A549 (cell line): Measurements from ENCODE around the gene CABP5. TPM values are rescaled to one million over a fixed set of nuclear protein-coding genes. Genes with fewer than 3 reads are reported as not detected.

Experiments used
- ATAC-seq, 2 experiments: fragments of 200-7000 bp in 1 of 2; fragments of >200 bp in 1 of 2; cut with Nextera tagmentation in 1 of 2; cut with Tn5 transposase in 1 of 2; 3 replicates each; pipeline versions ENCODE4 v1.8.0 to v1.9.1; 2018 to 2020; ENCODE audit warnings: mild to moderate bottlenecking in 1 of 2, moderate library complexity in 1 of 2
- CTCF ChIA-PET: fragments of 300-600 bp; sonication (Branson Sonifier 250); formaldehyde crosslinking; extraction: SDS; loops from one replicate; lab custom pipeline; 2021; ENCODE audit warnings: antibody characterized with exemption, inconsistent platforms; lab: Yijun Ruan, JAX
- POLR2A ChIA-PET: fragments of 350-600 bp; formaldehyde crosslinking; extraction: SDS; loops from one replicate; lab custom pipeline; 2021; ENCODE audit warnings: antibody characterized with exemption, inconsistent platforms; lab: Yijun Ruan, JAX
- DNase-seq, 2 experiments: peaks; one replicate each; pipeline versions ENCODE4 v3.0.0 to v3.0.0-alpha.2; 2011 to 2016; ENCODE audit warnings: low read depth in 1 of 2, low spot score in 1 of 2
- FAIRE-seq: peaks from 2 replicates; lab custom pipeline; 2011; peaks lifted over from hg19 to GRCh38; lab: Jason Lieb, UNC
- H3K27ac ChIP-seq, 2 experiments: fragments of >200 bp; sonication (Bioruptor Twin); formaldehyde crosslinking; 3 replicates each; pipeline ENCODE4 v1.5.1; 2016 to 2017
- H3K4me1 ChIP-seq: fragments of >200 bp; sonication (Bioruptor Twin); formaldehyde crosslinking; 3 replicates; pipeline ENCODE4 v1.6.1; 2016
- H3K4me2 ChIP-seq: fragments of >200 bp; sonication (Bioruptor Twin); formaldehyde crosslinking; 3 replicates; pipeline ENCODE4 v1.6.1; 2016
- H3K4me3 ChIP-seq: fragments of >200 bp; sonication (Bioruptor Twin); formaldehyde crosslinking; 3 replicates; pipeline ENCODE4 v1.5.1; 2016
- H3K9me3 ChIP-seq: fragments of >200 bp; sonication (Bioruptor Twin); formaldehyde crosslinking; 3 replicates; pipeline ENCODE4 v1.6.1; 2016
- BHLHE40 ChIP-seq: IDR thresholded peaks from 2 replicates; pipeline ENCODE4 v1.6.1; 2012; ENCODE audit warnings: low read depth, low read length, inconsistent platforms
- CBX2 ChIP-seq: fragments of 200-600 bp; sonication (generic); IDR thresholded peaks from 2 replicates; pipeline ENCODE4 v1.6.1; 2016; ENCODE audit warnings: low read depth, mild to moderate bottlenecking, borderline replicate concordance
- HOXA7 ChIP-seq: fragments of 250-450 bp; sonication (Bioruptor Pico); IDR thresholded peaks from 2 replicates; pipeline ENCODE4 v1.5.0; 2020; ENCODE audit warnings: mild to moderate bottlenecking, moderate library complexity
- HOXB13 ChIP-seq: fragments of 250-450 bp; sonication (Bioruptor Pico); IDR thresholded peaks from 2 replicates; pipeline ENCODE4 v1.5.0; 2020; ENCODE audit warnings: low read depth, mild to moderate bottlenecking, moderate library complexity
- HOXB5 ChIP-seq: fragments of 250-450 bp; sonication (Bioruptor Pico); IDR thresholded peaks from 2 replicates; pipeline ENCODE4 v1.5.0; 2020; ENCODE audit warnings: mild to moderate bottlenecking, moderate library complexity
- JUN ChIP-seq, 2 experiments: fragments of >200 bp; sonication (Bioruptor Twin); formaldehyde crosslinking; IDR thresholded peaks; 2 replicates in 1 of 2; 3 replicates in 1 of 2; pipeline ENCODE4 v1.6.1; 2016 to 2017
- JUNB ChIP-seq: fragments of >200 bp; sonication (Bioruptor Twin); formaldehyde crosslinking; IDR thresholded peaks from 2 replicates; pipeline ENCODE4 v1.6.1; 2016
- NPAS2 ChIP-seq: fragments of 250-450 bp; sonication (Bioruptor Pico); IDR thresholded peaks from 2 replicates; pipeline ENCODE4 v1.8.0; 2022; ENCODE audit warnings: mild to moderate bottlenecking, moderate library complexity, borderline replicate concordance
- PBX3 ChIP-seq: IDR thresholded peaks from 2 replicates; pipeline ENCODE4 v1.6.1; 2012
- RNF2 ChIP-seq: fragments of 200-600 bp; sonication (generic); IDR thresholded peaks from 2 replicates; pipeline ENCODE4 v1.6.1; 2016; ENCODE audit warnings: low read depth, mild to moderate bottlenecking, antibody characterized with exemption, moderate library complexity, borderline replicate concordance
- SMC3 ChIP-seq: fragments of >200 bp; sonication (Bioruptor Twin); formaldehyde crosslinking; IDR thresholded peaks from 3 replicates; pipeline ENCODE4 v1.6.1; 2018; ENCODE audit warnings: inconsistent platforms
- ZNF302 ChIP-seq: fragments of 250-450 bp; sonication (Bioruptor Pico); IDR thresholded peaks from 2 replicates; pipeline ENCODE4 v1.9.0; 2021; ENCODE audit warnings: inconsistent platforms, mild to moderate bottlenecking, moderate library complexity
- ZSCAN20 ChIP-seq: fragments of 250-450 bp; sonication (Bioruptor Pico); IDR thresholded peaks from 2 replicates; pipeline ENCODE4 v1.8.0; 2022; ENCODE audit warnings: mild to moderate bottlenecking, moderate library complexity
- WGBS: methylation state at CpG from one replicate; pipeline ENCODE4 v1.1.6; 2017; ENCODE audit errors: missing lambda C conversion rate; 5-methylcytosine and 5-hydroxymethylcytosine counted together
- polyA plus RNA-seq, 4 experiments: library from polyadenylated mRNA; depleted of rRNA in 3 of 4; stranded (reverse); fragments of >200 nt; fragmentation: RNase III in 1 of 4; extraction: RNeasy Plus Mini Kit Qiagen cat#74134 plus additional on column Dnase treatment in 1 of 4; gene quantifications; 2 replicates in 3 of 4; 3 replicates in 1 of 4; pipeline ENCODE4 v1.2.3, GENCODE V29; 2011 to 2017
- TF ChIP-seq, protein P1 (sequence below): fragments of 250-450 bp; sonication (Bioruptor Pico); IDR thresholded peaks from 2 replicates; pipeline ENCODE4 v1.5.0; 2020; ENCODE audit warnings: low read depth, mild to moderate bottlenecking, moderate library complexity
- TF ChIP-seq, protein P2 (sequence below): IDR thresholded peaks from 2 replicates; pipeline ENCODE4 v1.6.1; 2012
- TF ChIP-seq, protein P3 (sequence below): fragments of 450-650 bp; IDR thresholded peaks from 2 replicates; pipeline ENCODE4 v1.6.1; 2014; ENCODE audit warnings: antibody characterized with exemption
- TF ChIP-seq, protein P4 (sequence below): fragments of >200 bp; sonication (Bioruptor Twin); formaldehyde crosslinking; IDR thresholded peaks from 2 replicates; pipeline ENCODE4 v1.6.1; 2016
- TF ChIP-seq, protein P5 (sequence below): fragments of >200 bp; sonication (Bioruptor Twin); formaldehyde crosslinking; IDR thresholded peaks from 3 replicates; pipeline ENCODE4 v1.5.1; 2016

Gene CABP5
- polyA plus RNA-seq, 2 of the 4 experiments (the other 2 are of a cell fraction): not detected

DNA sequence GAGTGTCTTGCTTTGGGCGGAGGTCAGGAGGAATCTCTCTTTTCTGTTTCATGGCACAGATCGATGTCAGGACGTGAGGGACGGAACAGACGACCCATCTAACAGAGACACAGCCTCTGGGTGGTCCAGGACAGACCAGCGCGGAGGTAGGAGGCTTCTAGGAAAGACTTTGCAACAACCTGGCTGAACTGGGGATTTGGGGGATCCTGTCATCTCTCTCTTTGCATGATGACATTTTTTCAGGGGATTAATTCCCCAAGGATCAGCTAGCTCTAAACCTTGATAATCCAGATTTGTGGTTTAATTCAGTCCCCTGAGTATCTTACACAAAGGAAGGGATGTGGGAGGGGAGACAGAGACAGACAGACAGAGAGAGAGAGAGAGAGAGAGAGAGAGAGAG lies 14.4 kb downstream of the CABP5 start (continued):
- TF ChIP-seq, protein P1, sequence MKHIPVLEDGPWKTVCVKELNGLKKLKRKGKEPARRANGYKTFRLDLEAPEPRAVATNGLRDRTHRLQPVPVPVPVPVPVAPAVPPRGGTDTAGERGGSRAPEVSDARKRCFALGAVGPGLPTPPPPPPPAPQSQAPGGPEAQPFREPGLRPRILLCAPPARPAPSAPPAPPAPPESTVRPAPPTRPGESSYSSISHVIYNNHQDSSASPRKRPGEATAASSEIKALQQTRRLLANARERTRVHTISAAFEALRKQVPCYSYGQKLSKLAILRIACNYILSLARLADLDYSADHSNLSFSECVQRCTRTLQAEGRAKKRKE (CRISPR knock-in tag): no peak

DNA sequence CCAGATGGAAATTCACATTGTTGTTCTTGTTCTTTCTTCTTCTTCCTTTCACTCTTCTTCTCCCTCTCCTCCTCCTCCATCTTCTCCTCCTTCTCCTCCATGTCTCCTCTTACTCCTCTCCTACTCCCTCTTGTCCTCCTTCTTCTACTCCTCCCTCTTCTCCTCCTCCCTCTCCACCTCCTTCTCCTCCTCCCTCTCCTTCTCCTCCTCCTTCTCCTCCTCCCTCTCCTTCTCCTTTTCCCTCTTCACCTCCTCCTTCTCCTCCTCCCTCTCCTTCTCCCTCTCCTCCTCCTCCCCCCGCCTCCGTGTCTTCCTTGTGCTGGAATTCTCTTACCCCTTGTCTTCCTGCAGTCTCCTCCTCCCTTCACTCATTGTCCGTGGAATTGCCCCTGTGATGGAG lies 18.4 kb downstream of the CABP5 start:
- FAIRE-seq: no peak
- DNase-seq: no peak
- no peak for TF ChIP-seq JUN (IDR thresholded peaks at IDR 0.05)
- no peak for TF ChIP-seq HOXB5
- TF ChIP-seq RNF2: no peak
- no peak for TF ChIP-seq HOXA7 (CRISPR knock-in tag)
- TF ChIP-seq, protein P2, sequence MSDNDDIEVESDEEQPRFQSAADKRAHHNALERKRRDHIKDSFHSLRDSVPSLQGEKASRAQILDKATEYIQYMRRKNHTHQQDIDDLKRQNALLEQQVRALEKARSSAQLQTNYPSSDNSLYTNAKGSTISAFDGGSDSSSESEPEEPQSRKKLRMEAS: no peak
- TF ChIP-seq, all 56 proteins: peak for 0
- peaks cover 8% of the 10 kb centered on the region; the same call in 1 of the 3 replicates for H3K9me3 ChIP-seq
- ChIA-PET POLR2A (no interaction called here), CTCF (interaction anchor here (1.3 to 1.6 kb wide), 2 partner anchors 8 to 19 kb away, joined by 3 to 7 read pairs; no protein-coding TSS in a partner anchor)
- 14% methylated on average over 3 of the region's 3 CpGs for WGBS
- H3K4me1 ChIP-seq: no peaks in the 10 kb centered on the region
- no peak overlapping the region for H3K4me3 ChIP-seq
- no peak overlapping the region for H3K27ac ChIP-seq
- no peak for ATAC-seq
- no peak overlapping the region for H3K4me2 ChIP-seq

DNA sequence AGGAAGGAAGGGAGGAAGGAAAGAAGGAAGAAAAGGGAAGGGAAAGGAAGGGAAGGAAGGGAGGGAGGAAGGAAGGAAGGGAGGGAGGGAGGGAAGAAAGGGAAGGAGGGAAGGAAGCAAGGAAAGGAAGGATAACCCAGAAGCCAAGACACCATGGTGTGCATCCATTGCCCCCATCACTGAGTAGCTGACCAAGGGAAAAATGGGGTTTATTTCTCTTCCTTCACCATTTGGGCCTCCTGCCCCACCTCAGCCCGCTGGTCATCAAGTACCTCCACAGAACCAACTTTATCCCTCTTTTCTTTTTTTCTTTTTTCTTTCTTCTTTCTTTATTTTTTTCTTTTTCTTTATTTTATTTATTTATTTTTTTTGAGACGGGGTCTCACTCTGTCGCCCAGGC lies 20.4 kb downstream of the CABP5 start:
- TF ChIP-seq JUNB: no peak
- TF ChIP-seq, protein P3, sequence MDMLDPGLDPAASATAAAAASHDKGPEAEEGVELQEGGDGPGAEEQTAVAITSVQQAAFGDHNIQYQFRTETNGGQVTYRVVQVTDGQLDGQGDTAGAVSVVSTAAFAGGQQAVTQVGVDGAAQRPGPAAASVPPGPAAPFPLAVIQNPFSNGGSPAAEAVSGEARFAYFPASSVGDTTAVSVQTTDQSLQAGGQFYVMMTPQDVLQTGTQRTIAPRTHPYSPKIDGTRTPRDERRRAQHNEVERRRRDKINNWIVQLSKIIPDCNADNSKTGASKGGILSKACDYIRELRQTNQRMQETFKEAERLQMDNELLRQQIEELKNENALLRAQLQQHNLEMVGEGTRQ: no peak
- TF ChIP-seq HOXB5: no peak
- TF ChIP-seq HOXB13 (CRISPR knock-in tag): no peak
- TF ChIP-seq CBX2: no peak
- TF ChIP-seq, protein P1 (CRISPR knock-in tag): no peak
- TF ChIP-seq ZNF302 (CRISPR knock-in tag): no peak
- no peak for TF ChIP-seq ZSCAN20 (CRISPR knock-in tag)
- TF ChIP-seq, protein P4, sequence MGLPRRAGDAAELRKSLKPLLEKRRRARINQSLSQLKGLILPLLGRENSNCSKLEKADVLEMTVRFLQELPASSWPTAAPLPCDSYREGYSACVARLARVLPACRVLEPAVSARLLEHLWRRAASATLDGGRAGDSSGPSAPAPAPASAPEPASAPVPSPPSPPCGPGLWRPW: no peak
- TF ChIP-seq HOXA7 (CRISPR knock-in tag): no peak
- TF ChIP-seq NPAS2 (CRISPR knock-in tag): no peak
- TF ChIP-seq PBX3: no peak
- TF ChIP-seq SMC3: no peak
- TF ChIP-seq BHLHE40: no peak
- TF ChIP-seq, protein P5, sequence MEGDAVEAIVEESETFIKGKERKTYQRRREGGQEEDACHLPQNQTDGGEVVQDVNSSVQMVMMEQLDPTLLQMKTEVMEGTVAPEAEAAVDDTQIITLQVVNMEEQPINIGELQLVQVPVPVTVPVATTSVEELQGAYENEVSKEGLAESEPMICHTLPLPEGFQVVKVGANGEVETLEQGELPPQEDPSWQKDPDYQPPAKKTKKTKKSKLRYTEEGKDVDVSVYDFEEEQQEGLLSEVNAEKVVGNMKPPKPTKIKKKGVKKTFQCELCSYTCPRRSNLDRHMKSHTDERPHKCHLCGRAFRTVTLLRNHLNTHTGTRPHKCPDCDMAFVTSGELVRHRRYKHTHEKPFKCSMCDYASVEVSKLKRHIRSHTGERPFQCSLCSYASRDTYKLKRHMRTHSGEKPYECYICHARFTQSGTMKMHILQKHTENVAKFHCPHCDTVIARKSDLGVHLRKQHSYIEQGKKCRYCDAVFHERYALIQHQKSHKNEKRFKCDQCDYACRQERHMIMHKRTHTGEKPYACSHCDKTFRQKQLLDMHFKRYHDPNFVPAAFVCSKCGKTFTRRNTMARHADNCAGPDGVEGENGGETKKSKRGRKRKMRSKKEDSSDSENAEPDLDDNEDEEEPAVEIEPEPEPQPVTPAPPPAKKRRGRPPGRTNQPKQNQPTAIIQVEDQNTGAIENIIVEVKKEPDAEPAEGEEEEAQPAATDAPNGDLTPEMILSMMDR: no peak
- peaks cover 8% of the 10 kb centered on the region; the same call in 1 of the 3 replicates for H3K9me3 ChIP-seq
- no peak overlapping the region for H3K4me2 ChIP-seq
- POLR2A ChIA-PET: no interaction called here
- H3K27ac ChIP-seq: no peak overlapping the region
- DNase-seq (no peak), ATAC-seq (no peak), FAIRE-seq (no peak)
- H3K4me1 ChIP-seq: no peaks in the 10 kb centered on the region
- no peak overlapping the region for H3K4me3 ChIP-seq
- WGBS: 11% methylated on average over 3 of the region's 3 CpGs
- CTCF ChIA-PET: interaction anchor here (1.6 kb wide), 1 partner anchor 12 kb away, joined by 3 read pairs; no protein-coding TSS in a partner anchor
